ENCODE results near the gene PERM1.

The PERM1 gene

GRCh38 chr1:974293-974640, 7.6 kb downstream of the PERM1 start:
- no peak for TF ChIP-seq EP300 (IDR thresholded peaks at IDR 0.05; ENCODE audit: borderline replicate concordance)
- no peak for TF ChIP-seq MAX (IDR thresholded peaks at IDR 0.05)
- no peak for TF ChIP-seq FOXM1 (IDR thresholded peaks at IDR 0.05; ENCODE audit: borderline replicate concordance, low read depth)
- TF ChIP-seq TCF12 (IDR thresholded peaks at IDR 0.05; ENCODE audit: low read depth): no peak
- no peak for TF ChIP-seq CREB1 (IDR thresholded peaks at IDR 0.05; ENCODE audit: low read depth)
- no peak for TF ChIP-seq ZBTB7A (IDR thresholded peaks at IDR 0.05; ENCODE audit: low read depth)
- TF ChIP-seq TAF1 (IDR thresholded peaks at IDR 0.05; ENCODE audit: low read depth): no peak
- no peak for TF ChIP-seq RAD21 (IDR thresholded peaks at IDR 0.05; ENCODE audit: low read depth)
- TF ChIP-seq EGR1 (IDR thresholded peaks at IDR 0.05): no peak
- no peak for TF ChIP-seq CEBPB (IDR thresholded peaks at IDR 0.05)
- TF ChIP-seq NFIC (IDR thresholded peaks at IDR 0.05): no peak
- TF ChIP-seq YY1 (IDR thresholded peaks at IDR 0.05; ENCODE audit: low read depth): no peak
- TF ChIP-seq, protein P1, sequence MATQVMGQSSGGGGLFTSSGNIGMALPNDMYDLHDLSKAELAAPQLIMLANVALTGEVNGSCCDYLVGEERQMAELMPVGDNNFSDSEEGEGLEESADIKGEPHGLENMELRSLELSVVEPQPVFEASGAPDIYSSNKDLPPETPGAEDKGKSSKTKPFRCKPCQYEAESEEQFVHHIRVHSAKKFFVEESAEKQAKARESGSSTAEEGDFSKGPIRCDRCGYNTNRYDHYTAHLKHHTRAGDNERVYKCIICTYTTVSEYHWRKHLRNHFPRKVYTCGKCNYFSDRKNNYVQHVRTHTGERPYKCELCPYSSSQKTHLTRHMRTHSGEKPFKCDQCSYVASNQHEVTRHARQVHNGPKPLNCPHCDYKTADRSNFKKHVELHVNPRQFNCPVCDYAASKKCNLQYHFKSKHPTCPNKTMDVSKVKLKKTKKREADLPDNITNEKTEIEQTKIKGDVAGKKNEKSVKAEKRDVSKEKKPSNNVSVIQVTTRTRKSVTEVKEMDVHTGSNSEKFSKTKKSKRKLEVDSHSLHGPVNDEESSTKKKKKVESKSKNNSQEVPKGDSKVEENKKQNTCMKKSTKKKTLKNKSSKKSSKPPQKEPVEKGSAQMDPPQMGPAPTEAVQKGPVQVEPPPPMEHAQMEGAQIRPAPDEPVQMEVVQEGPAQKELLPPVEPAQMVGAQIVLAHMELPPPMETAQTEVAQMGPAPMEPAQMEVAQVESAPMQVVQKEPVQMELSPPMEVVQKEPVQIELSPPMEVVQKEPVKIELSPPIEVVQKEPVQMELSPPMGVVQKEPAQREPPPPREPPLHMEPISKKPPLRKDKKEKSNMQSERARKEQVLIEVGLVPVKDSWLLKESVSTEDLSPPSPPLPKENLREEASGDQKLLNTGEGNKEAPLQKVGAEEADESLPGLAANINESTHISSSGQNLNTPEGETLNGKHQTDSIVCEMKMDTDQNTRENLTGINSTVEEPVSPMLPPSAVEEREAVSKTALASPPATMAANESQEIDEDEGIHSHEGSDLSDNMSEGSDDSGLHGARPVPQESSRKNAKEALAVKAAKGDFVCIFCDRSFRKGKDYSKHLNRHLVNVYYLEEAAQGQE (IDR thresholded peaks at IDR 0.05; ENCODE audit: low read depth): no peak

- no peak for TF ChIP-seq EP300 (IDR thresholded peaks at IDR 0.05; ENCODE audit: borderline replicate concordance)
- no peak for TF ChIP-seq CREB1 (IDR thresholded peaks at IDR 0.05; ENCODE audit: low read depth)
- no peak for TF ChIP-seq CEBPB (IDR thresholded peaks at IDR 0.05)
- no peak for TF ChIP-seq NFIC (IDR thresholded peaks at IDR 0.05)
- no peak for TF ChIP-seq FOXM1 (IDR thresholded peaks at IDR 0.05; ENCODE audit: borderline replicate concordance, low read depth)
- no peak for TF ChIP-seq EGR1 (IDR thresholded peaks at IDR 0.05)
- TF ChIP-seq, protein P1 (IDR thresholded peaks at IDR 0.05; ENCODE audit: low read depth): no peak
- TF ChIP-seq TEAD4 (IDR thresholded peaks at IDR 0.05): no peak
- no peak for TF ChIP-seq TCF12 (IDR thresholded peaks at IDR 0.05; ENCODE audit: low read depth)
- TF ChIP-seq TAF1 (IDR thresholded peaks at IDR 0.05; ENCODE audit: low read depth): no peak
- TF ChIP-seq, protein P2, sequence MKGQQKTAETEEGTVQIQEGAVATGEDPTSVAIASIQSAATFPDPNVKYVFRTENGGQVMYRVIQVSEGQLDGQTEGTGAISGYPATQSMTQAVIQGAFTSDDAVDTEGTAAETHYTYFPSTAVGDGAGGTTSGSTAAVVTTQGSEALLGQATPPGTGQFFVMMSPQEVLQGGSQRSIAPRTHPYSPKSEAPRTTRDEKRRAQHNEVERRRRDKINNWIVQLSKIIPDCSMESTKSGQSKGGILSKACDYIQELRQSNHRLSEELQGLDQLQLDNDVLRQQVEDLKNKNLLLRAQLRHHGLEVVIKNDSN (IDR thresholded peaks at IDR 0.05): no peak
- no peak for TF ChIP-seq YY1 (IDR thresholded peaks at IDR 0.05; ENCODE audit: low read depth)
- TF ChIP-seq MAX (IDR thresholded peaks at IDR 0.05): no peak
- TF ChIP-seq ZBTB7A (IDR thresholded peaks at IDR 0.05; ENCODE audit: low read depth): no peak
- TF ChIP-seq RAD21 (IDR thresholded peaks at IDR 0.05; ENCODE audit: low read depth): no peak
Observed at GRCh38 chr1:973459-974292, 8.2 kb downstream of the PERM1 start.

GRCh38 chr1:972726-973458, 9.0 kb downstream of the PERM1 start:
- no peak for TF ChIP-seq ZBTB7A (IDR thresholded peaks at IDR 0.05; ENCODE audit: low read depth)
- TF ChIP-seq EGR1 (IDR thresholded peaks at IDR 0.05): no peak
- TF ChIP-seq, protein P2 (IDR thresholded peaks at IDR 0.05): no peak
- TF ChIP-seq NFIC (IDR thresholded peaks at IDR 0.05): no peak
- TF ChIP-seq CREB1 (IDR thresholded peaks at IDR 0.05; ENCODE audit: low read depth): no peak
- no peak for TF ChIP-seq TCF12 (IDR thresholded peaks at IDR 0.05; ENCODE audit: low read depth)
- no peak for TF ChIP-seq CEBPB (IDR thresholded peaks at IDR 0.05)
- TF ChIP-seq TAF1 (IDR thresholded peaks at IDR 0.05; ENCODE audit: low read depth): no peak
- no peak for TF ChIP-seq TEAD4 (IDR thresholded peaks at IDR 0.05)
- TF ChIP-seq, protein P1 (IDR thresholded peaks at IDR 0.05; ENCODE audit: low read depth): no peak
